ENCODE measurements around the gene CDV3.
A peak's percentile ranks its signal among the peaks of the same experiment; 100 is the strongest.

CDV3 gene

DNA sequence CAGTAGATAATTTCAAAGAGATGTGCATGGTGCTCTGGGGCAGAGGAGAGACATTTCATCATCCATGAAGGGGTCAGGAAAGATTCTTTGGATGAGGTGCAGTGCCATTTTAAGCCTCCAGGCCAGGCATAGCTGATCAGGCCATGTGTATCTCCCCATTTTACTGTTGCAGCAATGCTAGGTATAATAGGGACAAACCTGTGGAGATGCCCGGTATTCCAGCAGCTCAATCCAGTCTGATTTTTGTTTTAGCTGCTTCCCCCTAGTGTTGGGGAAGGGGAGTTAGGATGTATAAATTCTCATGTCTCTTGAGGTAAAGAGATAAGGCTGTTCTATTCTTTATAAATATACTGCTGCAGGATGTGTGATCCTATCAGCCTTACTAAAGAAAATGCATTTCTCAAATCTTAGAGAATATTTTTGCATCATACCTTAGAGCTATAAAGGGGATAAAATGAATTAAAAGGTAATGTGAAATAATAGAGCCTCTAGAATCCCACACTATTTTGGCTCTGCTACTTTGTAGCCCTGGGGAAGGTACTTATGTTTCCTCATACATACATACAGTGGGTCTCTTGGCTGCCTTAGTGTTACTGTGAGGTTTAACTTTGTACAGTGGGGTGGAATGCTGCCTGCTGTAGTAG, 5.2 kb downstream of the CDV3 start:
- TF ChIP-seq, protein P1, sequence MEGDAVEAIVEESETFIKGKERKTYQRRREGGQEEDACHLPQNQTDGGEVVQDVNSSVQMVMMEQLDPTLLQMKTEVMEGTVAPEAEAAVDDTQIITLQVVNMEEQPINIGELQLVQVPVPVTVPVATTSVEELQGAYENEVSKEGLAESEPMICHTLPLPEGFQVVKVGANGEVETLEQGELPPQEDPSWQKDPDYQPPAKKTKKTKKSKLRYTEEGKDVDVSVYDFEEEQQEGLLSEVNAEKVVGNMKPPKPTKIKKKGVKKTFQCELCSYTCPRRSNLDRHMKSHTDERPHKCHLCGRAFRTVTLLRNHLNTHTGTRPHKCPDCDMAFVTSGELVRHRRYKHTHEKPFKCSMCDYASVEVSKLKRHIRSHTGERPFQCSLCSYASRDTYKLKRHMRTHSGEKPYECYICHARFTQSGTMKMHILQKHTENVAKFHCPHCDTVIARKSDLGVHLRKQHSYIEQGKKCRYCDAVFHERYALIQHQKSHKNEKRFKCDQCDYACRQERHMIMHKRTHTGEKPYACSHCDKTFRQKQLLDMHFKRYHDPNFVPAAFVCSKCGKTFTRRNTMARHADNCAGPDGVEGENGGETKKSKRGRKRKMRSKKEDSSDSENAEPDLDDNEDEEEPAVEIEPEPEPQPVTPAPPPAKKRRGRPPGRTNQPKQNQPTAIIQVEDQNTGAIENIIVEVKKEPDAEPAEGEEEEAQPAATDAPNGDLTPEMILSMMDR (IDR thresholded peaks at IDR 0.05) = peak; percentile 60
- Mint-ChIP-seq H3K4me3 (no peak overlapping the region), H3K4me1 (peaks cover 49% of the 10 kb centered on the region), H3K9me3 (no peaks in the 10 kb centered on the region), H3K36me3 (ENCODE audit: low read depth) (peaks cover 62% of the 10 kb centered on the region), H3K27me3 (ENCODE audit: low read depth, poor library complexity) (no peaks in the 10 kb centered on the region), H3K27ac (no peak overlapping the region)
- DNase-seq = no peak

DNA sequence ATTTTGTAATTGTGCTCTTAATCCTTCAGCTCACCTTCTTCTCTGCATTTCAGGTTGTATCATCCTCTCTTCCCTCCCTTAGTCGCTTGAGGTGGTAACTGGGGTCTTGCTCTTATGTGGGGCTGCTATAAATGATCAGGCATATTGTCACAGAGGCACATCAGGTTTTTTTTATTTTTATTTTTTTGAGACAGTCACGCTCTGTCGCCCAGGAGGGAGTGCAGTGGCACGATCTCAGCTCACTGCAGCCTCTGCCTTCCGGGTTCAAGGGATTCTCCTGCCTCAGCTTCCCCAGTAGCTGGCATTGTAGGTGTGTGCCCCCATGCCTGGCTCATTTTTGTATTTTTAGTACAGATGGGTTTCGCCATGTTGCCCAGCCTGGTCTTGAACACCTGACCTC, 9.9 kb downstream of the CDV3 start:
- H3K27me3 Mint-ChIP-seq (ENCODE audit: low read depth, poor library complexity) = no peaks in the 10 kb centered on the region
- no peak overlapping the region for H3K4me3 Mint-ChIP-seq
- TF ChIP-seq, protein P1 (IDR thresholded peaks at IDR 0.05) = no peak
- no peak for DNase-seq
- H3K9me3 Mint-ChIP-seq = no peaks in the 10 kb centered on the region
- H3K27ac Mint-ChIP-seq = no peak overlapping the region
- H3K4me1 Mint-ChIP-seq = peaks cover 12% of the 10 kb centered on the region
- peaks cover 78% of the 10 kb centered on the region for H3K36me3 Mint-ChIP-seq (ENCODE audit: low read depth)

DNA sequence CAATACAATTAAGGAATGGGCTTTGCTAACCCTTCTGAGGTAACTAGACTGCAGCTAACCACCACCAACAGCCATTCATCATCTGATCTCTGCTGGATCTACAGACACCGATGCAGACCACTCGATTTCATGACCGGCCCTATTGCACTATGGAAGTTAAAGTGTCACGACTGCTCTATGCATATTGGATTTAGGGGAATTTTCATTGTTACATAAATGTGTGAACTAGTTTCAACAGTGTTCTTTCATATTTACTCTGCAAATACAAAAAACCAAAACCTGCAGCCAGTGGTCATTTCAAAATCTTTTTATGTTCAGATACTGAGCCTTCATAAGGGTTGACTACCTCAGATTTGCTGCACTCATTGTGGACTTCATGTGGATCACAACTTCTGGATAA, 14.5 kb downstream of the CDV3 start:
- no peaks in the 10 kb centered on the region for H3K4me1 Mint-ChIP-seq
- peaks cover 67% of the 10 kb centered on the region for H3K36me3 Mint-ChIP-seq (ENCODE audit: low read depth)
- no peaks in the 10 kb centered on the region for H3K27me3 Mint-ChIP-seq (ENCODE audit: low read depth, poor library complexity)
- H3K9me3 Mint-ChIP-seq = no peaks in the 10 kb centered on the region
- no peak overlapping the region for H3K4me3 Mint-ChIP-seq
- H3K27ac Mint-ChIP-seq = peak overlapping the region; percentile 65
- no peak for DNase-seq
- TF ChIP-seq, protein P1 (IDR thresholded peaks at IDR 0.05) = no peak

DNA sequence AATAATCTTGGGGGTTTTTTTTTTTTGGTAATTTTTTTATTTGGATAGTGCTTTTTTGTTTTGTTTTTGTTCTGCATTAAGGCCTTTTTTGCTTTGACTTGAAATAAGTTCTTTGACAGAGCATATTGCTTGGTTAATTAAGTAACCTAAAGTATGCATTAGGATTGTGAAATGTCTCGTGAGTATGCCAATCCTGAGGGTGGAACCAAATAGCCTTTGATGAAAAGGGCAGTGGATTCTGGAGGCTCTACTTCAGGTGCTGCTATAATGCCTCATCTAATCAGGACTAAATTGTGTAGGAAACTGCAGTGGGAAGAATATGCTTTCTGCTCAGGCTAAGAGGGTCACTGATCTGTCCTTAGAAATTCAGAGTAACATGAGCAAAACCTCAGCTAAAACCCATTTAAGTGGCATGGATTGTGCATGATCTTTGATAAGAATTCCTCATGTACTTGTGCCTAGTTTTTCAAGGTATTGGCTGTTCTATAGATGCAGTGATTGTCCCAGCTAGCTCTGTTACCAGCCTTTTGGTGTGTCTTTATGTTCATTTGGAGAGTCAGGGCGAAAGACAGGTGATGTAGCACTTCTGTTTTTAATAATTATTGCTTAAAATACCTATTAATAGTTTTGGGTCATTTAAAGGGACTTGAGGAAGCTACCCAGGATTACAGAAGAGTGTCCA, 15.4 kb downstream of the CDV3 start:
- Mint-ChIP-seq H3K4me1 (no peaks in the 10 kb centered on the region), H3K27ac (peak overlapping the region; percentile 65), H3K4me3 (no peak overlapping the region), H3K27me3 (ENCODE audit: low read depth, poor library complexity) (no peaks in the 10 kb centered on the region), H3K9me3 (no peaks in the 10 kb centered on the region), H3K36me3 (ENCODE audit: low read depth) (peaks cover 58% of the 10 kb centered on the region)
- DNase-seq = no peak
- TF ChIP-seq, protein P1 (IDR thresholded peaks at IDR 0.05) = no peak

DNA sequence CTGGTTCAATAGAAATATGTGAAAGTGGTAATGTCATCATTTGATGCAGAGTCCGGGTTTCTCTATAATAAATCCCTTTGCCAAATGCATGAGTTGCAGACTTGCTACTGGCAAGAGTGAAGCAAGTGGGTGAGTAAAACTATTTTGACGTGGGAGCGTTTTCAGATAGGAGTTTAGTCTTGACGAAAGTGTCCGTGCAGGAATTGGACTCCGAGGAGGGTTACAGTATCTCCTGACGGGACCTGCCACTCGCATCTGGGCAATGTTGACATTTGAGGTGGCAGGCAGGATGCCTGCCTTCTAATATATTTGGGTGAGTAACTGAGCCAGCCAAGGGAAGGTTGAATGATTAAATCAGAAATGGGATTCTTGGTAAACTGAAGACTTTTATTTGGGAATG, 16.0 kb downstream of the CDV3 start:
- Mint-ChIP-seq H3K4me3 (no peak overlapping the region), H3K9me3 (no peaks in the 10 kb centered on the region), H3K36me3 (ENCODE audit: low read depth) (peaks cover 53% of the 10 kb centered on the region), H3K27ac (no peak overlapping the region), H3K4me1 (no peaks in the 10 kb centered on the region), H3K27me3 (ENCODE audit: low read depth, poor library complexity) (no peaks in the 10 kb centered on the region)
- TF ChIP-seq, protein P1 (IDR thresholded peaks at IDR 0.05) = no peak
- no peak for DNase-seq

DNA sequence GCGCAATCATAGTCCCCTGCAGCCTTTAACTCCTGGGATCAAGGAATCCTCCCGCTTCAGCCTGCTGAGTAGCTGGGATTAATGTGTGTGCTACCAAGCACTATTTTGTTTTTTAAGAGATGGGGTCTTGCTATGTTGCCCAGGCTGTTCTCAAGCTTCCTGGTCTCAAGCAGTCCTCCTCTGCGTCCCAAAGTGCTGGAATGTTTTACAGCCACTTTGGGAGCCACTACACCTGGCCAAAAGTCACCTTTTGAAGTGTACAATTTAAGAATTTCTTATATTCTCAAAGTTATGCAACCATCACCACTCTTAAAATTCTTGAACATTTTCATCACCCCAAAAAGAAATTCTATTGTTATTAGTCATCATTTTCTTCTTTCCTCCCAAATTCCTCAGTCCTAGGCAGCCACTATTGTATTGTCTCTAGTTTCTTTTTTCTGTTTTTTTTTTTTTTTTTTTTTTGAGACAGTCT, 17.8 kb downstream of the CDV3 start:
- Mint-ChIP-seq H3K36me3 (ENCODE audit: low read depth) (peaks cover 38% of the 10 kb centered on the region), H3K9me3 (no peaks in the 10 kb centered on the region), H3K4me1 (no peaks in the 10 kb centered on the region), H3K27me3 (ENCODE audit: low read depth, poor library complexity) (no peaks in the 10 kb centered on the region), H3K4me3 (no peak overlapping the region), H3K27ac (no peak overlapping the region)
- TF ChIP-seq, protein P1 (IDR thresholded peaks at IDR 0.05) = no peak
- DNase-seq = no peak

Data from nephron progenitor cell (in vitro differentiated cells).